Ascending aorta (tissue), 2 donors: ENCODE results near the gene TBC1D24. TPM values are rescaled to one million over a fixed set of nuclear protein-coding genes. Genes with fewer than 3 reads are reported as not detected.

Experiments used
- DNase-seq, 2 donors: peaks; one replicate each; pipeline ENCODE4 v3.0.0-alpha.2; 2019; ENCODE audit warnings: low spot score in 2 of 2
- H3K27ac ChIP-seq, 2 donors: fragments of 200-600 bp; sonication (generic); one replicate each; pipeline ENCODE4 v1.5.1; 2016 to 2017; ENCODE audit warnings: mild to moderate bottlenecking in 1 of 2
- H3K27me3 ChIP-seq: fragments of 200-600 bp; sonication (generic); one replicate; pipeline ENCODE4 v1.5.1; 2017
- H3K36me3 ChIP-seq, 2 donors: fragments of 200-600 bp; sonication (generic); one replicate each; pipeline ENCODE4 v1.5.1; 2016
- H3K4me1 ChIP-seq, 2 donors: fragments of 200-600 bp; sonication (generic); one replicate each; pipeline ENCODE4 v1.5.1; 2016 to 2017; ENCODE audit warnings: mild to moderate bottlenecking in 1 of 2
- H3K4me3 ChIP-seq, 2 donors: fragments of 200-600 bp; sonication (generic); one replicate each; pipeline ENCODE4 v1.5.1; 2016 to 2017; ENCODE audit warnings: mild to moderate bottlenecking in 1 of 2
- H3K9me3 ChIP-seq, 2 donors: fragments of 200-600 bp; sonication (generic); one replicate each; pipeline ENCODE4 v1.5.1; 2016
- intact Hi-C: fragments of 100-400 bp; cut with DNase I; formaldehyde crosslinking; loops from one replicate; pipeline ENCODE4 v1.15.1; 2023
- total RNA-seq: library from RNA; depleted of rRNA; stranded (reverse); fragments of >200 nt; gene quantifications from one replicate; pipeline ENCODE4 v1.1.0, GENCODE V29; 2016
- TF ChIP-seq, protein P1 (sequence below), 3 experiments: fragments of 200-600 bp in 2 of 3; fragments of 450-650 bp in 1 of 3; sonication (generic) in 2 of 3; IDR thresholded peaks; one replicate each; pipeline ENCODE4 v1.5.1; 2016 to 2019; ENCODE audit warnings: antibody characterized with exemption in 3 of 3, mild to moderate bottlenecking in 1 of 3, moderate library complexity in 1 of 3

Gene TBC1D24
- total RNA-seq, 1 donor from 2014 or later, result 22.5 TPM

DNA sequence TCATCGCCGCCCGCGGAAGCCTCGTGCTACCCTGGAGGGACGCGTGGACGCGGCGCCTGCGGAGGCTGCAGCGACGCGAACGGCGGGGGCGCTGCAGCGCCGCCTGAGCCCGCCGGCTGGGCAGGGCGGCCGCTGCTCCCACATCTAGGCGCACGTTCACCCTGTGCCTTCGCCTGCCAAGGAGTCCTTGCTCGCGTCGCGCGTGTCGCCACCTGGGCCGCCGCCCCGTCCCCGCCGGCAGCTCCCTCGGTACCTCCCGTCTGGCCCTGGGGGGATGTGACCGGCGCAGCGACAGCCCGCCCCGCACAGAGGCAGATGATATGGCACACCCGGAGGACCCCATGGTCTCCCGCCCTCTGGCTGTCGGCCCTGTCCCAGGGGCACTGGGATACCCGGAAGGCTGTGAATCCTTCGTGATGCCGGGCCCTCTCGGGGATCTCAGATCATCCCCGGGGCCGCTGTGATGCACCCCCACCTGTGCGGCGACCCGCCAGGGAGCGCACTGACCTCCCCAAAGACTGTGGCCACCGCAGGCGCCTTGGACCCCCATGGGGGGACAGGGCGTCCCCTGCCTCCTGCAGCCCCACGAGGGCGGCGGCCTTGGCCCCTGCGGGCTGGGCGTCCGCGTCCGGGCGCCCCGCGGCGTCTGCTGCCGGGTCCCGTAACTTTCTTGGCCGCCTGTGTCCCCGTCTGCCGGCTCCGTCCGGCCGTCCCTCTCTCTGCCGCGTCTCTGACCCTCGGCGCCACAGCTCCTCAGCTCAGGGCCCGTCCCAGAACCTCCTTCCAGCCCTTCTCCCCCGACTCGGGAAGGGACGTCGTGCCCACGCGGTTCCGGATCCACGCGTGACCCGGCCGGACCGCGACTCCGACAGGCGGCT, 689 bp upstream of the TBC1D24 start:
- peak overlapping the region; percentile 52 to 79 for H3K27ac ChIP-seq
- H3K4me3 ChIP-seq, result peak overlapping the region; percentile 68 to 76
- H3K27me3 ChIP-seq, result peaks cover 12% of the 10 kb centered on the region
- DNase-seq, result no peak
- H3K4me1 ChIP-seq, result peaks cover 21 to 27% of the 10 kb centered on the region in 2 donors
- H3K9me3 ChIP-seq, result no peaks in the 10 kb centered on the region
- no peaks in the 10 kb centered on the region for H3K36me3 ChIP-seq
- intact Hi-C loops, result loop anchor here (1.0 kb wide), 1 partner anchor 14 kb away; the partner anchor contains the start of gene TEDC2
- TF ChIP-seq, protein P1, sequence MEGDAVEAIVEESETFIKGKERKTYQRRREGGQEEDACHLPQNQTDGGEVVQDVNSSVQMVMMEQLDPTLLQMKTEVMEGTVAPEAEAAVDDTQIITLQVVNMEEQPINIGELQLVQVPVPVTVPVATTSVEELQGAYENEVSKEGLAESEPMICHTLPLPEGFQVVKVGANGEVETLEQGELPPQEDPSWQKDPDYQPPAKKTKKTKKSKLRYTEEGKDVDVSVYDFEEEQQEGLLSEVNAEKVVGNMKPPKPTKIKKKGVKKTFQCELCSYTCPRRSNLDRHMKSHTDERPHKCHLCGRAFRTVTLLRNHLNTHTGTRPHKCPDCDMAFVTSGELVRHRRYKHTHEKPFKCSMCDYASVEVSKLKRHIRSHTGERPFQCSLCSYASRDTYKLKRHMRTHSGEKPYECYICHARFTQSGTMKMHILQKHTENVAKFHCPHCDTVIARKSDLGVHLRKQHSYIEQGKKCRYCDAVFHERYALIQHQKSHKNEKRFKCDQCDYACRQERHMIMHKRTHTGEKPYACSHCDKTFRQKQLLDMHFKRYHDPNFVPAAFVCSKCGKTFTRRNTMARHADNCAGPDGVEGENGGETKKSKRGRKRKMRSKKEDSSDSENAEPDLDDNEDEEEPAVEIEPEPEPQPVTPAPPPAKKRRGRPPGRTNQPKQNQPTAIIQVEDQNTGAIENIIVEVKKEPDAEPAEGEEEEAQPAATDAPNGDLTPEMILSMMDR (IDR thresholded peaks at IDR 0.05), result peak in 2 of 3 experiments; percentile 23 to 25

DNA sequence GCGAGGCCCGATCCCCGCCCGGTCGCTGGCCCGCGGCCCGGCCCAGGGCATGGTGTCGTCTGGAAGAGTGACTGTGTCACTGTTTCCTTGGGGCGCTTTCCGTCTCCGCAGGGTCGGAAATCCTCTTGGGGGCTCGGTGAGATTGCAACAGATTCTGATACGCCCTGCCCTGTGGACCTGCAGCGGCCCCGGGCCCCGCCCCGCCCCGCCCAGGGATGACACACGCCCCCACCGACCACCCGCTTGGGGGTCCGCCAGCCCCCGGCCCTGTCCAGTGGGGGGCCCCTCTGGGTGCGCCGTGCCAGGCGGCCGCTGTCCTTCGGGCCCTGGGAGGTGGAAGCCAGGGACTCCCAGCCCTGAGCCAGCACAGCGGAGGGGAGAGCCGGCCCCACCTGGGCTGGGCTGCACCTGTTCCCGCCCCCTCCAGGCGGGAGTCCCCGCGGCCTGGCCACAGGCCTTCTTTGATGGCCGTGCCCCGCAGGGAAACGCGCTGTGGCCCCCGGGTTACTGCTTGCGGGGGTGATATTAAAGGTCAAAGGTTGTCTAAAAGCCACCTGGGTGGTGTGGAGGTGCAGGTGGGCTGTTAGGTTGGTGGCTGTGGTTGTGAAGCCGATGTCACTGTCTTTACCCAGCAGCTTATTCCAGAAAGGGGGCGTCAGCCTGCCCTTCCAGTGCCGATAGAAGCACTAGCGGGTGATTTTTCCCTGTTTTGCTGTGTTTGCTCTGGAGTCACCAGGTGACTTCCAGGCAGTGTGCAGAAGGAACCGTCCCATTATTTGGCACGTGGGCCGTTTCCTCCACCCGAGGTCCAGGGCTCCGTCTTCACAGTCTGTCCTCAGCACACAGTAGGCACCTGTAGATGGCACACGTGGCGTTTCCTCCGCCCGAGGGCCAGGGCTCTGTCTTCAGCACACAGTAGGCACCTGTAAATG, 752 bp downstream of the TBC1D24 start:
- no peak for DNase-seq
- peaks cover 21 to 26% of the 10 kb centered on the region in 2 donors for H3K4me1 ChIP-seq
- no peaks in the 10 kb centered on the region for H3K9me3 ChIP-seq
- H3K27ac ChIP-seq, result no peak overlapping the region
- intact Hi-C loops, result loop anchor here (1.0 kb wide), 2 partner anchors 26 to 46 kb away; partner anchors contain the start of gene CCNF
- TF ChIP-seq, protein P1 (IDR thresholded peaks at IDR 0.05), result no peak
- H3K4me3 ChIP-seq, result peak overlapping the region; percentile 68 to 76
- H3K27me3 ChIP-seq, result peaks cover 12% of the 10 kb centered on the region
- no peaks in the 10 kb centered on the region for H3K36me3 ChIP-seq

DNA sequence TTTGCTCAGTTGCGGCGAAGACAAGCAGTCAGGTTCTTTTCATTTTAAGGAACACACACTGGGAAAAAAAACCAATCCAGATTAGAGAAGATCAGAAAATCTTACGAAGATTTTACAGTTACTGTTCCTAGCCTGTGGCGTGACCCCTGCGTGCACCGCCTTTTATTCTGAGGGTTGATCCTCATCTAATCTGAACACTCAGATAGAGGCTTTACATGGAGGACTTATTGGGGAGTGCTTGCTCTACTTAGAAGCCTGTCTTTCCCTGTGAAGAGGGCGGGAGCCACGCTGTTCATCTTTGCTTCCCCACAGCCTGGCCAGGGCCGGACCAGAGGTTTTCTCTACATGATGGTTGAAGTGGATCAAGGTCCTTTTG, 1.4 kb downstream of the TBC1D24 start:
- no peak overlapping the region for H3K4me3 ChIP-seq
- H3K36me3 ChIP-seq, result no peaks in the 10 kb centered on the region
- TF ChIP-seq, protein P1 (IDR thresholded peaks at IDR 0.05), result no peak
- H3K27me3 ChIP-seq, result peaks cover 12% of the 10 kb centered on the region
- no peak for DNase-seq
- intact Hi-C loops, result no loop called here
- H3K9me3 ChIP-seq, result no peaks in the 10 kb centered on the region
- no peak overlapping the region for H3K27ac ChIP-seq
- peaks cover 21% of the 10 kb centered on the region in 2 donors for H3K4me1 ChIP-seq

DNA sequence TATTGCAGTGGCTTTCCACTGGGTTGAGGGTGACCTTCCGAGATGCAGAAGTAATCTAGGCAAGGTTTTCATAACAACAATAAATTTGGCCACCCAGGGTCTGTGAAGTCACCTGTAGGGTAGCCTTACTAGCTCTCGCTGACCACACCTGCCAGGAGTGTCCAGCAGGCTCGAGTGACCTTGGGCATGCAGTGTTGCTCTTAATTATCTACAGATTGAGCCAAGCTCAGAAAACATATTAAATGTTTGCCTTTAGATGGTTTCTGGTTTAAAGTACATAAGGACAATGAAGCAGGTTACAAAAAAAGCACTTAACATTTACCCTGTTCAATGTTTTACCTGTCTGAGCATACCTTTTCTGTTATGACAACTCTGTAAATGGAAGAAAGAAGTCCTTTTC, 1.8 kb downstream of the TBC1D24 start:
- no peak overlapping the region for H3K4me3 ChIP-seq
- H3K36me3 ChIP-seq, result no peaks in the 10 kb centered on the region
- no peak overlapping the region for H3K27ac ChIP-seq
- H3K27me3 ChIP-seq, result peaks cover 9% of the 10 kb centered on the region
- no peak for DNase-seq
- peaks cover 17% of the 10 kb centered on the region in 2 donors for H3K4me1 ChIP-seq
- TF ChIP-seq, protein P1 (IDR thresholded peaks at IDR 0.05), result no peak
- H3K9me3 ChIP-seq, result no peaks in the 10 kb centered on the region
- intact Hi-C loops, result no loop called here

DNA sequence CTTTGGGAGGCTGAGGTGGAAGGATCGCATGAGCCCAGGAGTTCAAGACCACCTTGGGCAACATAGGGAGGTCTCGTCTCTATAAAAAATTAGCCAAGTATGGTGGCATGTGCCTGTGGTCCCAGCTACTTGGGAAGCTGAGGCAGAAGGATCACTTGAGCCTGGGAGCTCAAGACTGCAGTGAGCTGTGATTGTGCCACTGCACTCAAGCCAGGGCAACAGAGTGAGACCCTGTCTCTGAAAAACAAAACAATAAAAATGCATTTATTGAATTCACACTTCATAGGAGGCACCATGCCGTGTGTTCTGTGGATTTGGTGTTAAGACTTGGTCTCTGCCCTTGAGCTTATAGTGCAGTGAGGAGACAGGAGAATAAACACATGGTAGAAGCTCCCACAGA, 2.4 kb downstream of the TBC1D24 start:
- no peaks in the 10 kb centered on the region for H3K36me3 ChIP-seq
- no peak for DNase-seq
- peaks cover 3% of the 10 kb centered on the region for H3K27me3 ChIP-seq
- H3K27ac ChIP-seq, result no peak overlapping the region
- intact Hi-C loops, result no loop called here
- no peaks in the 10 kb centered on the region for H3K9me3 ChIP-seq
- peaks cover 15 to 16% of the 10 kb centered on the region in 2 donors for H3K4me1 ChIP-seq
- H3K4me3 ChIP-seq, result no peak overlapping the region
- TF ChIP-seq, protein P1 (IDR thresholded peaks at IDR 0.05), result no peak
